HepG2 (cell line): Measurements from ENCODE around the gene CHMP6. TPM values are rescaled to one million over a fixed set of nuclear protein-coding genes. Genes with fewer than 3 reads are reported as not detected.
A peak's percentile ranks its signal among the peaks of the same experiment; 100 is the strongest.

ENCODE experiments used
- AKAP8 ChIP-seq: sonication (generic); formaldehyde crosslinking; IDR thresholded peaks from 2 replicates; pipeline ENCODE4 v1.5.1; 2020; ENCODE audit warnings: mild to moderate bottlenecking, missing genetic modification reagents
- HOXA5 ChIP-seq: sonication (generic); formaldehyde crosslinking; IDR thresholded peaks from 2 replicates; pipeline ENCODE4 v1.4.0; 2020; ENCODE audit warnings: missing genetic modification reagents
- JARID2 ChIP-seq: sonication (generic); formaldehyde crosslinking; IDR thresholded peaks from 2 replicates; pipeline ENCODE4 v1.8.1; 2023; ENCODE audit warnings: missing genetic modification reagents, inconsistent platforms; ENCODE audit not compliant: insufficient replicate concordance
- NFATC3 ChIP-seq: sonication (generic); formaldehyde crosslinking; IDR thresholded peaks from 2 replicates; pipeline ENCODE4 v1.5.1; 2020; ENCODE audit warnings: mild to moderate bottlenecking, missing genetic modification reagents
- PHF21A ChIP-seq: sonication (generic); formaldehyde crosslinking; IDR thresholded peaks from 2 replicates; pipeline ENCODE4 v1.5.0; 2020; ENCODE audit warnings: mild to moderate bottlenecking, missing genetic modification reagents
- RAD51 ChIP-seq: fragments of 450-650 bp; IDR thresholded peaks from 2 replicates; pipeline ENCODE4 v1.6.1; 2016; ENCODE audit warnings: borderline replicate concordance
- SPEN ChIP-seq: sonication (generic); formaldehyde crosslinking; IDR thresholded peaks from 2 replicates; pipeline ENCODE4 v1.5.1; 2020; ENCODE audit warnings: low read depth, mild to moderate bottlenecking, missing genetic modification reagents
- TEAD3 ChIP-seq: optimal IDR thresholded peaks from 2 replicates; pipeline ENCODE3; 2016; ENCODE audit warnings: borderline replicate concordance
- ZIK1 ChIP-seq: sonication (generic); formaldehyde crosslinking; IDR thresholded peaks from 2 replicates; pipeline ENCODE4 v1.5.0; 2020; ENCODE audit warnings: mild to moderate bottlenecking, low read depth, missing genetic modification reagents, borderline replicate concordance
- ZNF274 ChIP-seq: sonication (generic); formaldehyde crosslinking; IDR thresholded peaks from 2 replicates; pipeline ENCODE4 v1.5.1; 2020; ENCODE audit warnings: mild to moderate bottlenecking, missing genetic modification reagents
- ZNF543 ChIP-seq: sonication (generic); formaldehyde crosslinking; IDR thresholded peaks from 2 replicates; pipeline ENCODE4 v1.4.0; 2020; ENCODE audit warnings: mild to moderate bottlenecking, missing genetic modification reagents
- ZNF547 ChIP-seq: sonication (generic); formaldehyde crosslinking; IDR thresholded peaks from 2 replicates; pipeline ENCODE4 v1.5.1; 2020; ENCODE audit warnings: mild to moderate bottlenecking, missing genetic modification reagents
- ZNF749 ChIP-seq: sonication (generic); formaldehyde crosslinking; IDR thresholded peaks from 2 replicates; pipeline ENCODE4 v1.8.0; 2022; ENCODE audit warnings: mild to moderate bottlenecking, missing genetic modification reagents, moderate library complexity, borderline replicate concordance
- polyA plus RNA-seq, 8 experiments: library from polyadenylated mRNA; depleted of rRNA in 3 of 8; stranded (reverse) in 7 of 8; unstranded in 1 of 8; fragments of >200 nt; fragmentation: Illumina TruSeq in 4 of 8; extraction: Trizol in 4 of 8; gene quantifications; 2 replicates each; pipeline versions ENCODE4 v1.2.1 to v1.2.3, GENCODE V29; 2011 to 2016; ENCODE audit warnings: low read depth in 4 of 8, missing spikeins in 1 of 8, mixed read lengths in 1 of 8; ENCODE audit not compliant: insufficient read depth in 1 of 8
- total RNA-seq, 5 experiments: library from RNA; depleted of rRNA; stranded (reverse); fragments of >200 nt; fragmentation: Illumina TruSeq; extraction: Trizol; gene quantifications; 2 replicates each; pipeline ENCODE4 v1.2.3, GENCODE V29; 2016; ENCODE audit warnings: low read depth in 1 of 5
- TF ChIP-seq, protein P1 (sequence below): sonication (generic); formaldehyde crosslinking; IDR thresholded peaks from 2 replicates; pipeline ENCODE4 v1.4.0; 2020; ENCODE audit warnings: missing genetic modification reagents, mild to moderate bottlenecking, borderline replicate concordance
- TF ChIP-seq, protein P2 (sequence below): sonication (generic); formaldehyde crosslinking; conservative IDR thresholded peaks from 2 replicates; pipeline ENCODE4 v1.4.0; 2020; ENCODE audit warnings: missing genetic modification reagents
- TF ChIP-seq, protein P3 (sequence below): sonication (generic); formaldehyde crosslinking; IDR thresholded peaks from 2 replicates; pipeline ENCODE4 v1.8.1; 2023; ENCODE audit warnings: mild to moderate bottlenecking, inconsistent platforms, moderate library complexity, missing genetic modification reagents, borderline replicate concordance
- TF ChIP-seq, protein P4 (sequence below): fragments of 450-650 bp; IDR thresholded peaks from 2 replicates; pipeline ENCODE4 v1.6.1; 2016
- TF ChIP-seq, protein P5 (sequence below), 2 experiments: IDR thresholded peaks; 2 replicates each; pipeline ENCODE4 v1.6.1; 2011 to 2012; ENCODE audit warnings: low read length in 2 of 2, borderline replicate concordance in 1 of 2, low read depth in 1 of 2, mild to moderate bottlenecking in 1 of 2, moderate library complexity in 1 of 2

The CHMP6 gene
- total and polyA plus RNA-seq, 2 of the 13 experiments (the other 11 are each of a cell fraction or from before 2014, with no cell fraction given), result 11.1 to 24.2 TPM

DNA sequence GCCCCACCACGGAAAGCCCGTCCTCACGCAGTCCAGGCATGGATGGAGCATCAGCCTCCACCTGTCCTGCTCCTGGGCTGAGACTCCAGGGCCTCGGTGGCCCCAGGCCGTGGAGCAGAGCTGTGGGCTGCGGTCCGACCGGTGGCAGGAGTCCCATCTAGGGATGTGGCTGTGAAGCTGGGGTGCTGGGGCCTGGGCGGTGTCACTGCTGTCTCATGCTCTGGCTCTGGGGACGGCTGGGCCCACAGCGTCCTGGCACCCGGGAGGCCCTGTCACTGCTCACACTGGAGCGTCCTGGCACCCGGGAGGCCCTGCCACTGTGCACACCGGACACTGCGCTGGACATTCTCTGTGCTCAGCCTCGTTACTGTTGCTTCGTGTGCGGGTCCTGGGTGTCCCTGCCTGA, 51.7 kb downstream of the CHMP6 start (continued):
- TF ChIP-seq, protein P1, sequence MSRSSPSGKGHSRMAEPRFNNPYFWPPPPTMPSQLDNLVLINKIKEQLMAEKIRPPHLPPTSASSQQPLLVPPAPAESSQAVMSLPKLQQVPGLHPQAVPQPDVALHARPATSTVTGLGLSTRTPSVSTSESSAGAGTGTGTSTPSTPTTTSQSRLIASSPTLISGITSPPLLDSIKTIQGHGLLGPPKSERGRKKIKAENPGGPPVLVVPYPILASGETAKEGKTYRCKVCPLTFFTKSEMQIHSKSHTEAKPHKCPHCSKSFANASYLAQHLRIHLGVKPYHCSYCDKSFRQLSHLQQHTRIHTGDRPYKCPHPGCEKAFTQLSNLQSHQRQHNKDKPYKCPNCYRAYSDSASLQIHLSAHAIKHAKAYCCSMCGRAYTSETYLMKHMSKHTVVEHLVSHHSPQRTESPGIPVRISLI (CRISPR knock-in tag), result peak; percentile 53
- no peak for TF ChIP-seq HOXA5 (CRISPR knock-in tag)
- TF ChIP-seq SPEN (CRISPR knock-in tag), result no peak
- no peak for TF ChIP-seq NFATC3 (CRISPR knock-in tag)
- TF ChIP-seq, protein P2, sequence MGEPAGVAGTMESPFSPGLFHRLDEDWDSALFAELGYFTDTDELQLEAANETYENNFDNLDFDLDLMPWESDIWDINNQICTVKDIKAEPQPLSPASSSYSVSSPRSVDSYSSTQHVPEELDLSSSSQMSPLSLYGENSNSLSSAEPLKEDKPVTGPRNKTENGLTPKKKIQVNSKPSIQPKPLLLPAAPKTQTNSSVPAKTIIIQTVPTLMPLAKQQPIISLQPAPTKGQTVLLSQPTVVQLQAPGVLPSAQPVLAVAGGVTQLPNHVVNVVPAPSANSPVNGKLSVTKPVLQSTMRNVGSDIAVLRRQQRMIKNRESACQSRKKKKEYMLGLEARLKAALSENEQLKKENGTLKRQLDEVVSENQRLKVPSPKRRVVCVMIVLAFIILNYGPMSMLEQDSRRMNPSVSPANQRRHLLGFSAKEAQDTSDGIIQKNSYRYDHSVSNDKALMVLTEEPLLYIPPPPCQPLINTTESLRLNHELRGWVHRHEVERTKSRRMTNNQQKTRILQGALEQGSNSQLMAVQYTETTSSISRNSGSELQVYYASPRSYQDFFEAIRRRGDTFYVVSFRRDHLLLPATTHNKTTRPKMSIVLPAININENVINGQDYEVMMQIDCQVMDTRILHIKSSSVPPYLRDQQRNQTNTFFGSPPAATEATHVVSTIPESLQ (CRISPR knock-in tag), result no peak
- TF ChIP-seq RAD51, result no peak
- TF ChIP-seq PHF21A (CRISPR knock-in tag), result no peak
- TF ChIP-seq ZNF749 (CRISPR knock-in tag), result no peak
- TF ChIP-seq ZNF547, result 0 out of 2 replicates have a peak, but pooled peaks have one; percentile 25
- TF ChIP-seq, protein P3, sequence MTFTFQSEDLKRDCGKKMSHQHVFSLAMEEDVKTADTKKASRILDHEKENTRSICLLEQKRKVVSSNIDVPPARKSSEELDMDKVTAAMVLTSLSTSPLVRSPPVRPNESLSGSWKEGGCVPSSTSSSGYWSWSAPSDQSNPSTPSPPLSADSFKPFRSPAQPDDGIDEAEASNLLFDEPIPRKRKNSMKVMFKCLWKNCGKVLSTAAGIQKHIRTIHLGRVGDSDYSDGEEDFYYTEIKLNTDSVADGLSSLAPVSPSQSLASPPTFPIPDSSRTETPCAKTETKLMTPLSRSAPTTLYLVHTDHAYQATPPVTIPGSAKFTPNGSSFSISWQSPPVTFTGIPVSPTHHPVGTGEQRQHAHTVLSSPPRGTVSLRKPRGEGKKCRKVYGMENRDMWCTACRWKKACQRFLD, result no peak
- TF ChIP-seq, protein P4, sequence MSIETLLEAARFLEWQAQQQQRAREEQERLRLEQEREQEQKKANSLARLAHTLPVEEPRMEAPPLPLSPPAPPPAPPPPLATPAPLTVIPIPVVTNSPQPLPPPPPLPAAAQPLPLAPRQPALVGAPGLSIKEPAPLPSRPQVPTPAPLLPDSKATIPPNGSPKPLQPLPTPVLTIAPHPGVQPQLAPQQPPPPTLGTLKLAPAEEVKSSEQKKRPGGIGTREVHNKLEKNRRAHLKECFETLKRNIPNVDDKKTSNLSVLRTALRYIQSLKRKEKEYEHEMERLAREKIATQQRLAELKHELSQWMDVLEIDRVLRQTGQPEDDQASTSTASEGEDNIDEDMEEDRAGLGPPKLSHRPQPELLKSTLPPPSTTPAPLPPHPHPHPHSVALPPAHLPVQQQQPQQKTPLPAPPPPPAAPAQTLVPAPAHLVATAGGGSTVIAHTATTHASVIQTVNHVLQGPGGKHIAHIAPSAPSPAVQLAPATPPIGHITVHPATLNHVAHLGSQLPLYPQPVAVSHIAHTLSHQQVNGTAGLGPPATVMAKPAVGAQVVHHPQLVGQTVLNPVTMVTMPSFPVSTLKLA, result no peak
- no peak for TF ChIP-seq TEAD3
- no peak for TF ChIP-seq JARID2 (CRISPR knock-in tag)
- TF ChIP-seq ZIK1, result no peak
- TF ChIP-seq, protein P5, sequence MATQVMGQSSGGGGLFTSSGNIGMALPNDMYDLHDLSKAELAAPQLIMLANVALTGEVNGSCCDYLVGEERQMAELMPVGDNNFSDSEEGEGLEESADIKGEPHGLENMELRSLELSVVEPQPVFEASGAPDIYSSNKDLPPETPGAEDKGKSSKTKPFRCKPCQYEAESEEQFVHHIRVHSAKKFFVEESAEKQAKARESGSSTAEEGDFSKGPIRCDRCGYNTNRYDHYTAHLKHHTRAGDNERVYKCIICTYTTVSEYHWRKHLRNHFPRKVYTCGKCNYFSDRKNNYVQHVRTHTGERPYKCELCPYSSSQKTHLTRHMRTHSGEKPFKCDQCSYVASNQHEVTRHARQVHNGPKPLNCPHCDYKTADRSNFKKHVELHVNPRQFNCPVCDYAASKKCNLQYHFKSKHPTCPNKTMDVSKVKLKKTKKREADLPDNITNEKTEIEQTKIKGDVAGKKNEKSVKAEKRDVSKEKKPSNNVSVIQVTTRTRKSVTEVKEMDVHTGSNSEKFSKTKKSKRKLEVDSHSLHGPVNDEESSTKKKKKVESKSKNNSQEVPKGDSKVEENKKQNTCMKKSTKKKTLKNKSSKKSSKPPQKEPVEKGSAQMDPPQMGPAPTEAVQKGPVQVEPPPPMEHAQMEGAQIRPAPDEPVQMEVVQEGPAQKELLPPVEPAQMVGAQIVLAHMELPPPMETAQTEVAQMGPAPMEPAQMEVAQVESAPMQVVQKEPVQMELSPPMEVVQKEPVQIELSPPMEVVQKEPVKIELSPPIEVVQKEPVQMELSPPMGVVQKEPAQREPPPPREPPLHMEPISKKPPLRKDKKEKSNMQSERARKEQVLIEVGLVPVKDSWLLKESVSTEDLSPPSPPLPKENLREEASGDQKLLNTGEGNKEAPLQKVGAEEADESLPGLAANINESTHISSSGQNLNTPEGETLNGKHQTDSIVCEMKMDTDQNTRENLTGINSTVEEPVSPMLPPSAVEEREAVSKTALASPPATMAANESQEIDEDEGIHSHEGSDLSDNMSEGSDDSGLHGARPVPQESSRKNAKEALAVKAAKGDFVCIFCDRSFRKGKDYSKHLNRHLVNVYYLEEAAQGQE (IDR thresholded peaks at IDR 0.05; ENCODE audit: borderline replicate concordance in 1 of 2, low read depth in 1 of 2, low read length in 2 of 2), result no peak
- TF ChIP-seq AKAP8 (CRISPR knock-in tag), result no peak
- TF ChIP-seq ZNF543 (CRISPR knock-in tag), result 0 out of 2 replicates have a peak, but pooled peaks have one; percentile 14
- peak; percentile 14; the same call in 1 of the 2 replicates for TF ChIP-seq ZNF274
